ENCODE data around the gene PDZRN4.

DNA sequence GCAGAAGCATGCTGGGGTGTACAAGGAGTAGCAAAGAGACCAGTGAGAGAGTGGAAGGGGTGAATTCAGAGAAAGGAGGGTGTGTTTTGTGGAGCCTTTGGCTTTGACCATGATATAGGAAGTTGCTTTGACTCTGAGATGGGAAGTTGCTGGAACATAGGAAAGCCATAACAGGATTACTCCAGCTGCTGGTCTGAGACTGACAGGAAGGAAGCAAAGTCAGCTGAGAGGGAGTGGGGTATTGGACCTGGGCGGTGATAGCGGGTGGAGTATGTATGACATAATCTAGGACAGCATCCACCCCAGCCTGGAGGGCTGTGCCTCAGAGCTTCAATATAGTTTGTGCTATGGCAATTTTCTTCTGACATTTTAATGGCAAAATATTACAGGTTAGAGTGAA lies 324.4 kb downstream of the PDZRN4 start:
- TF ChIP-seq, protein P1, sequence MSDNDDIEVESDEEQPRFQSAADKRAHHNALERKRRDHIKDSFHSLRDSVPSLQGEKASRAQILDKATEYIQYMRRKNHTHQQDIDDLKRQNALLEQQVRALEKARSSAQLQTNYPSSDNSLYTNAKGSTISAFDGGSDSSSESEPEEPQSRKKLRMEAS (IDR thresholded peaks at IDR 0.05), result no peak
- TF ChIP-seq ZBTB7A (IDR thresholded peaks at IDR 0.05; ENCODE audit: low read depth), result no peak
